Prostate gland (tissue), 2 donors: Measurements from ENCODE around the gene LIF. TPM values are rescaled to one million over a fixed set of nuclear protein-coding genes. Genes with fewer than 3 reads are reported as not detected.

Source experiments
- DNase-seq: peaks from one replicate; pipeline ENCODE4 v3.0.0-alpha.2; 2019; ENCODE audit warnings: low spot score
- H3K27ac ChIP-seq, 2 donors: fragments of 200-600 bp; sonication (generic); 2 replicates each; pipeline ENCODE4 v1.5.1; 2017 to 2019
- H3K27me3 ChIP-seq: fragments of 200-600 bp; sonication (generic); replicated peaks from 2 replicates; pipeline ENCODE4 v1.5.1; 2019; ENCODE audit not compliant: insufficient read depth
- H3K36me3 ChIP-seq, 2 donors: fragments of 200-600 bp; sonication (generic); 1 replicate in 1 of 2; 2 replicates in 1 of 2; pipeline versions ENCODE4 v1.5.1 to v1.8.1; 2017 to 2019
- H3K4me1 ChIP-seq: fragments of 200-600 bp; sonication (generic); replicated peaks from 2 replicates; pipeline ENCODE4 v1.5.1; 2019
- H3K4me3 ChIP-seq, 2 donors: fragments of 200-600 bp; sonication (generic); 2 replicates each; pipeline ENCODE4 v1.5.1; 2017 to 2019
- H3K9me3 ChIP-seq: fragments of 200-600 bp; sonication (generic); 2 replicates; pipeline ENCODE4 v1.5.1; 2017
- CTCF ChIP-seq, 4 experiments: fragments of 200-600 bp in 2 of 4; fragments of 450-650 bp in 2 of 4; sonication (generic) in 2 of 4; IDR thresholded peaks; 1 replicate in 3 of 4; 2 replicates in 1 of 4; pipeline ENCODE4 v1.5.1; 2016 to 2019; ENCODE audit warnings: antibody characterized with exemption in 4 of 4, mild to moderate bottlenecking in 2 of 4, moderate library complexity in 2 of 4
- POLR2A ChIP-seq: fragments of 450-650 bp; IDR thresholded peaks from one replicate; pipeline ENCODE4 v1.6.1; 2016; ENCODE audit warnings: antibody characterized with exemption, mild to moderate bottlenecking
- POLR2AphosphoS5 ChIP-seq: sonication (generic); formaldehyde crosslinking; IDR thresholded peaks from one replicate; pipeline ENCODE4 v1.6.1; 2017; ENCODE audit warnings: antibody characterized with exemption
- WGBS: methylation state at CpG from one replicate; pipeline ENCODE4 v1.1.5; 2018; 5-methylcytosine and 5-hydroxymethylcytosine counted together
- intact Hi-C: fragments of 100-400 bp; cut with DNase I; formaldehyde crosslinking; loops from one replicate; pipeline ENCODE4 v1.14.2; 2022
- total RNA-seq, 2 donors: library from RNA; depleted of rRNA; stranded (reverse); fragments of >200 nt; gene quantifications; one replicate each; pipeline ENCODE4 v1.1.0, GENCODE V29; 2016

LIF gene
- total RNA-seq, 2 donors from 2014 or later, result 0.40 to 0.59 TPM

- TF ChIP-seq POLR2A, result peak; percentile 91
- TF ChIP-seq CTCF (IDR thresholded peaks at IDR 0.05), result peak in 2 of 4 experiments; percentile 15 to 30
- TF ChIP-seq POLR2AphosphoS5, result peak; percentile 85
- Histone ChIP-seq H3K36me3 (peaks cover 0 to 10% of the 10 kb centered on the region in 2 donors), H3K9me3 (no peaks in the 10 kb centered on the region), H3K27me3 (no peaks in the 10 kb centered on the region), H3K4me1 (peaks cover 21% of the 10 kb centered on the region), H3K27ac (peak within 1 kb of the TSS; percentile 88 to 95), H3K4me3 (peak within 1 kb of the TSS; percentile 51 to 89)
- WGBS, result under 1% methylated on average over 61 of the region's 85 CpGs
- intact Hi-C loops, result loop anchor here (2.0 kb wide), 2 partner anchors 37 to 67 kb away; partner anchors contain the start of genes CCDC157, SF3A1 and TBC1D10A
- peak; percentile 99 for DNase-seq
Observed at GRCh38 chr22:30289141-30289979, 42.8 kb upstream of the LIF start, which contains the start of gene CASTOR1. Gene CASTOR1 (minus strand): TSS chr22:30289505. CDS start chr22:30289497, 8 bp downstream.

DNA sequence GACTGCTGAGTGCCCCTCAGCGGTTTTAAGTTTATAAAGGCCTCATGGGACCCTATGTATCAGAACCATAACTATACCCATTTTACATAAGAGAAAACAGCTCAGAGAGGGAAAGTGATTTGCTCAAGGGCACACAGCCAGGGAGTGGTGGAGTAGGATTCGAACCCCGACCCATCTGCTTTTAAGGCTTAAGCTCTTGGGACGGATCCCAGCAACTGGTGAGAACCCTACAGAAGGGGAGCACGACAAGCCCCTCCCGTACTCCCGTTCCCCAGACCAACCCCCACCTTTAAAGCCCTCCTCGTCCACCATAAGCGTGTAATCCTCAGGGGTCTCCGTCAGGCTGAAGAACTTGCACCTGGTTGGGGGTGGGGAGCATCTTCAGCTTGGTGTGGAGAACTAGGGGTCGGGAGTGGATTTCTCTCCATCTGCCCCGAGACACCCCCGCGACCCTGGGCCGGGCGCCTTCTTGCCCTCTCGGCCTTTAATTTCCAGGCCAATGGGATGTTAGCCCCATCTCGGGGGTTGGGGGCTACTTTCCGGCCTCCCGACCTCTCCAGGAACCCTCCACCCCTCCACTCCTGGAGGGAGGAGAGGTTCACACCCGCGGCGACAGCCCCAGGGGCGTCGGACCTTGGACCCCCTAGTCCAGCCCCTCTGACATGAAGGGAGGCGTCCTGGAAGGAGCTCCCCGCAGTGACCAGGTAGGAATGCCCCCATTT lies 42.0 kb upstream of the LIF start:
- Histone ChIP-seq H3K4me3 (peak overlapping the region; percentile 51 to 89), H3K9me3 (no peaks in the 10 kb centered on the region), H3K27me3 (no peaks in the 10 kb centered on the region), H3K4me1 (peaks cover 21% of the 10 kb centered on the region), H3K36me3 (peaks cover 0 to 10% of the 10 kb centered on the region in 2 donors), H3K27ac (peak overlapping the region; percentile 88 to 95)
- DNase-seq, result no peak
- TF ChIP-seq POLR2AphosphoS5, result no peak
- TF ChIP-seq POLR2A, result no peak
- TF ChIP-seq CTCF (IDR thresholded peaks at IDR 0.05), result no peak
- intact Hi-C loops, result loop anchor here (2.0 kb wide), 2 partner anchors 38 to 68 kb away; partner anchors contain the start of genes CCDC157, SF3A1 and TBC1D10A
- WGBS, result 9% methylated on average over 27 of the region's 27 CpGs

GRCh38 chr22:30287648-30288418 lies 41.3 kb upstream of the LIF start:
- Histone ChIP-seq H3K4me3 (peak overlapping the region; percentile 51 to 89), H3K4me1 (peaks cover 21% of the 10 kb centered on the region), H3K27ac (peak overlapping the region; percentile 88 to 95), H3K9me3 (no peaks in the 10 kb centered on the region), H3K36me3 (peaks cover 0 to 5% of the 10 kb centered on the region in 2 donors), H3K27me3 (no peaks in the 10 kb centered on the region)
- intact Hi-C loops, result loop anchor here (1.0 to 2.0 kb wide), 3 partner anchors 39 to 98 kb away; partner anchors contain the start of genes CCDC157, SF3A1 and TBC1D10A
- peak; percentile 84 for DNase-seq
- peak; percentile 55 for TF ChIP-seq POLR2A
- TF ChIP-seq POLR2AphosphoS5, result peak; percentile 83
- TF ChIP-seq CTCF (IDR thresholded peaks at IDR 0.05), result peak in 3 of 4 experiments; percentile 70 to 94 (median 94)
- WGBS, result 17% methylated on average over 5 of the region's 5 CpGs

DNA sequence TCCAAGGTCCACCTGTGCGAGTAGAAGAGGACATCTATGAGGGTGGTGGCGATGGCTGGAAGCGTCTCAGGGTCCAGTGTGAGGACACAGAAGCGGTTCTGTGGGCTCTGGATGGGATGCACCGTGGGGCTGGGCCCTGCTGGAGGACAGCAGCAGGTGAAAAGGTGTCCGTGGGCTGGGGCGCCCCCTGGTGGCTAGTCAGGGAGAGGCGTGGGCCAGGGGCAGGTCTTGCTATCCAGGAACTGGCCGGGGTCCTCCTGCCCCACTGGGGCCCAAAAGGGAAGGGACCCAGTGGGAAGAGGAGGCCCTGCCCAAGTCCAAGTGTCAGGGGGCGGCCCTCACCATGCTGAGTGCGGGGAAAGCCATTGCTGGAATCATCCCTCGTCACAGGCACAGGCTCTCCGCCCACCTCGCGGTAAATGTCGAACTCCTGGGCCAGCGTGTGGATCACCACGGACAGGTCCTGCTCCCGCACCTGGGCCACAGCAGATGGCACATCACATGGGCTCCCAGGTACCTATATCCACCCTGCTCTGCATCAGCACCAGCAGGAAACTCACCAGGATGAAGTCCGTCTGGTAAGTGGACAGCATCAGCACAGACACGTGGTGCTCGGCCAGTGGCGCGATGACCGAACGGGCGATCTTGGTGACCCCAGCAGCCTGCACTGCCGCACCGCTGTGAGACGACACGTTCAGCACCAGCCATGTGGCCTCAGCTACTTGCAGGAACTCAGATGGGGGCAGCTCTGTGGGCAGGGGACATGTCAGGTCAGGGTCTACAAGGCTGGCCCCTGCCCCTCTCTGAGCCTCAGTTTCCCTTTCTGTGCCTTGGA lies 40.5 kb upstream of the LIF start:
- Histone ChIP-seq H3K4me1 (peaks cover 21% of the 10 kb centered on the region), H3K36me3 (peaks cover 0 to 5% of the 10 kb centered on the region in 2 donors), H3K27ac (no peak overlapping the region), H3K4me3 (no peak overlapping the region), H3K27me3 (no peaks in the 10 kb centered on the region), H3K9me3 (no peaks in the 10 kb centered on the region)
- 56% methylated on average over 31 of the region's 31 CpGs for WGBS
- peak; percentile 86 to 91 (median 88) for TF ChIP-seq CTCF (IDR thresholded peaks at IDR 0.05)
- no peak for TF ChIP-seq POLR2AphosphoS5
- intact Hi-C loops, result loop anchor here (1.0 kb wide), 1 partner anchor 99 kb away; no protein-coding TSS in a partner anchor
- DNase-seq, result peak; percentile 61
